CD4-positive, alpha-beta T cell treated with Interleukin-17A for 4 hours (primary cell): ENCODE measurements around the gene BACH2.

ENCODE experiments used
- DNase-seq: peaks from one replicate; pipeline ENCODE4 v3.0.0-alpha.2; 2020; ENCODE audit warnings: mixed read lengths

Gene BACH2

GRCh38 chr6:89956182-89956581 lies 340.5 kb downstream of the BACH2 start:
- DNase-seq = no peak

GRCh38 chr6:89955364-89955763 lies 341.3 kb downstream of the BACH2 start:
- no peak for DNase-seq

GRCh38 chr6:89954721-89955148 lies 341.9 kb downstream of the BACH2 start:
- no peak for DNase-seq

- peak; percentile 72 for DNase-seq
Observed at GRCh38 chr6:89952686-89953085, 344.0 kb downstream of the BACH2 start.

- no peak for DNase-seq
Observed at GRCh38 chr6:89952105-89952671, 344.5 kb downstream of the BACH2 start.

- no peak for DNase-seq
Observed at GRCh38 chr6:89951574-89952104, 345.0 kb downstream of the BACH2 start.

- no peak for DNase-seq
Observed at GRCh38 chr6:89950879-89951391, 345.7 kb downstream of the BACH2 start.

GRCh38 chr6:89950446-89950845 lies 346.2 kb downstream of the BACH2 start:
- no peak for DNase-seq

- no peak for DNase-seq
Observed at GRCh38 chr6:89948876-89949275, 347.8 kb downstream of the BACH2 start.

GRCh38 chr6:89944826-89945407 lies 351.7 kb downstream of the BACH2 start:
- no peak for DNase-seq

GRCh38 chr6:89944181-89944755 lies 352.4 kb downstream of the BACH2 start:
- no peak for DNase-seq

GRCh38 chr6:89942601-89943000 lies 354.0 kb downstream of the BACH2 start:
- no peak for DNase-seq

GRCh38 chr6:89941763-89942497 lies 354.7 kb downstream of the BACH2 start:
- DNase-seq = no peak

GRCh38 chr6:89941031-89941762 lies 355.4 kb downstream of the BACH2 start:
- no peak for DNase-seq

GRCh38 chr6:89940225-89941027 lies 356.2 kb downstream of the BACH2 start:
- DNase-seq = peak; percentile 76

GRCh38 chr6:89939144-89939543 lies 357.5 kb downstream of the BACH2 start:
- no peak for DNase-seq

GRCh38 chr6:89938014-89938413 lies 358.6 kb downstream of the BACH2 start:
- DNase-seq = no peak

- no peak for DNase-seq
Observed at GRCh38 chr6:89936177-89936576, 360.5 kb downstream of the BACH2 start.

- DNase-seq = no peak
Observed at GRCh38 chr6:89934685-89935366, 361.8 kb downstream of the BACH2 start.

GRCh38 chr6:89932245-89932802 lies 364.3 kb downstream of the BACH2 start:
- no peak for DNase-seq

- DNase-seq = no peak
Observed at GRCh38 chr6:89930789-89931188, 365.9 kb downstream of the BACH2 start.
